ENCODE results near the gene CRYBA4.

DNA sequence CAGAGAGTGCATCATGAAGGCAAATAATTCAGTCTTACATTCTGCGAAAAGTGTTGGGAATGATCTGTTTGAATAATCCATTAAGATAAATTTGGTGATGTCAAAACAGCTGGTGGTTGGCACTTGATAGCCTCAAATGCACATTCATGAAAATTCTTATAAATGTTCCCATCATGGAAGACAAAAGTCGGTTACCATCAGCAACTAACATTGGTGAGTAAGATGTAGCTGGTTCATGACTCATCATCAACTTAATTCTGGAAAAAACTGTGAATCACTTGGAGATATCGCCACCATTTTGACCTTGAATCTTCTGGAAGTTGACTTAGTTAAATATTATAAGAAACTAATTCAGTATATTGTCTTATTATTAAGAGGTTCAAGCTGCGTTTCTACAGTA lies 15.2 kb upstream of the CRYBA4 start:
- TF ChIP-seq, protein P1, sequence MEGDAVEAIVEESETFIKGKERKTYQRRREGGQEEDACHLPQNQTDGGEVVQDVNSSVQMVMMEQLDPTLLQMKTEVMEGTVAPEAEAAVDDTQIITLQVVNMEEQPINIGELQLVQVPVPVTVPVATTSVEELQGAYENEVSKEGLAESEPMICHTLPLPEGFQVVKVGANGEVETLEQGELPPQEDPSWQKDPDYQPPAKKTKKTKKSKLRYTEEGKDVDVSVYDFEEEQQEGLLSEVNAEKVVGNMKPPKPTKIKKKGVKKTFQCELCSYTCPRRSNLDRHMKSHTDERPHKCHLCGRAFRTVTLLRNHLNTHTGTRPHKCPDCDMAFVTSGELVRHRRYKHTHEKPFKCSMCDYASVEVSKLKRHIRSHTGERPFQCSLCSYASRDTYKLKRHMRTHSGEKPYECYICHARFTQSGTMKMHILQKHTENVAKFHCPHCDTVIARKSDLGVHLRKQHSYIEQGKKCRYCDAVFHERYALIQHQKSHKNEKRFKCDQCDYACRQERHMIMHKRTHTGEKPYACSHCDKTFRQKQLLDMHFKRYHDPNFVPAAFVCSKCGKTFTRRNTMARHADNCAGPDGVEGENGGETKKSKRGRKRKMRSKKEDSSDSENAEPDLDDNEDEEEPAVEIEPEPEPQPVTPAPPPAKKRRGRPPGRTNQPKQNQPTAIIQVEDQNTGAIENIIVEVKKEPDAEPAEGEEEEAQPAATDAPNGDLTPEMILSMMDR (IDR thresholded peaks at IDR 0.05): no peak
- no peak for TF ChIP-seq ZFX (IDR thresholded peaks at IDR 0.05; ENCODE audit: borderline replicate concordance)
